GM19240 (cell line): ENCODE measurements around the gene KLHDC4.
"Not testable (repeated sequence)": the region's sequence is repeated elsewhere in the genome, so short reads cannot be mapped to it uniquely, and the experiment has no call there.

Experiments used
- DNase-seq: peaks from one replicate; pipeline ENCODE4 v3.0.0; 2011; ENCODE audit warnings: low spot score; ENCODE audit not compliant: insufficient read length

KLHDC4 gene

DNA sequence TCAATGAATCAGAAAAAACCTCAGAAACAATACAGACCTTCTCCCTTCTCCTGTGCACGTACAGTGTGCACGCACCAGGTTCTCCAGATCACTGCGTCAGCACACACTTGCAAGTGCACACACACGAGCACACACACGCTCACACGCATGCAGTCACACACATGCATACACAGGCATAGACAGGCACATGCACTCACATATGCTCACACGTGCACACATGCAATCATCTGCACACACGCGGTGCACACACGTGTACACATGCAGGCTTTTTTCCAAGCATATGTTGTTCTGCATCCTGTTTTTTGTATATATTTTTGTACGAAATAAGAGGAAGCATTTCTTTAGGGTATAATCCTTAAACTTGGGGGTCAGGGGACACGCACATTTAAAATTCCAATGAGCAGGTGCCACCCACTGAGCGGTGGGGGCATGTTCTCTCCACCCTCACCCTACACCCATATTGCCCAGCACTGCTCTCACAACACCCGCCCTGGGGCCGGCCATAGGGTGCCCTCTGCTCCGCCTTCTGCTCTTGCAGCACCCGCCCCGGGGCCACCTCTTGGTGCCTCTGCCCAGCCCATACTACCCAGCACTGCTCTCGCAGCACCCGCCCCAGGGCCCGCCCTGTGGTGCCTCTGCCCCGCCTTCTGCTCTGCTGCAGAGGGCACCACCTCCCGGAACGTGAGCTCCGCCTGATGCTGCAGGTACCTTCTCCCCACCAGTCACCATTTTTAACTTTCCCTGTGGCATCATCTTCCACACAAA lies 20.9 kb downstream of the KLHDC4 start:
- no peak for DNase-seq

DNA sequence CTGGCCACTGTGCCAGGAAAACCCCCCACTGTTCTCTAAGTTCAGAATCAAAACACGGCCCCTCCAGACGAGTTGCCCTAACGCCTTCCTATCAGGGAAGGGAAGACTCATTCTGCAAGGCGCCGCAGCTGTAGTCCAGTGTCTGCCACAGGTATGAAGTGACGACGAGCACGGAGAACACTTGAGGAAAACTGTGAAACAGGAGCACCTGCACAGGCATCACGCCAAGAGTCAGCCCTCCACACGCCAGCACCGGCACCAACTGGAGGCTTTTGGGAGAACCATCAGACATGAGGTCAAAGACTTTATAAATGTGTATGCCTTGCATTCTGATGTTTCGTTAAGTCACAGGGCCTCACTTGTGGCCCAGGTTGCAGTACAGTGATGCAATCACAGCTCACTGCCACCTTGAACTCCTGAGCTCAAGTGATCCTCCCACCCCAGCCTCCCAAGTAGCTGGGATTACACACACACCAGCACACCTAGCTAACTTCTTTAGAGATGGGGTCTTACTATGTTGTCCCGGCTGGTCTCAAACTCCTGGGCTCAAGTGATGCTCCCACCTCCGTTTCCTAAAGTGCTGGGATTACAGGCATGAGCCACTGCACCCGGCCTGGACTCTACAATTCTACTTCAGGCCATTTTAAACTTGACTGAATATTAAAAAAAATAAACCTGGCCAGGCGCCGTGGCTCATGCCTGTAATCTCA lies 22.9 kb downstream of the KLHDC4 start:
- no peak for DNase-seq

DNA sequence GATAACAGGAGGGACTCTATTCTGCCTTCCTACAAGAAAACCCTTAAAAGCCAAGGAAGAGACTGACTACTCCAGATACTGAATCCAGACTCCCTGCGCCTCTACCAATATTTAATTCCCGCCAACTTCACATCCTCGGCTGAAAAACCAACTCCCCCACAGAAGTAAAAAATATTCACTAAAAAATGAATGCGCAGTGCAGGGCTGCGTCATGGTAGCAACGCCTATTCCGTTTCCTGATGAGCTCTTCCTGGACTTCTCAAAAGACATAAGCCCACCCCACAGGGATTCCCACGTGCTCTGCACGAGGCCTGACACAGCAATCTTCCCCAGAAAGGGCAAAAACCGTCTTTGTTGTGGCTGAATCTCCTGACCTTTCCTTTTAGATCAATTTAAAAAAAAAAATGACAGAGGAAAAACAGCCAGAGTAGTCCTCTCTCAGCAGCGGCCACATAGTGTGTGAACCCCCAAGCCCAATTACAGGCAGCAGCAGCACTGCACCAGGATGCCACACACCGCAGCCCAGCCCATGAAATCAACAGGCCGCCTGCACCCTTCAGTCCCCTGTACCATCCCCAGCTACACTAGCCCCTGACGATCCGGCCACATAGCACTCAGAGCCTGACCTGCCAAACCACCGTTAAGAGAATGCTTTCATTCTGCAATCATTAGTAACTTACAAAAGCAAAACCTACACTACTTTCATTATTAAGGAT lies 23.9 kb downstream of the KLHDC4 start:
- DNase-seq, result no peak

DNA sequence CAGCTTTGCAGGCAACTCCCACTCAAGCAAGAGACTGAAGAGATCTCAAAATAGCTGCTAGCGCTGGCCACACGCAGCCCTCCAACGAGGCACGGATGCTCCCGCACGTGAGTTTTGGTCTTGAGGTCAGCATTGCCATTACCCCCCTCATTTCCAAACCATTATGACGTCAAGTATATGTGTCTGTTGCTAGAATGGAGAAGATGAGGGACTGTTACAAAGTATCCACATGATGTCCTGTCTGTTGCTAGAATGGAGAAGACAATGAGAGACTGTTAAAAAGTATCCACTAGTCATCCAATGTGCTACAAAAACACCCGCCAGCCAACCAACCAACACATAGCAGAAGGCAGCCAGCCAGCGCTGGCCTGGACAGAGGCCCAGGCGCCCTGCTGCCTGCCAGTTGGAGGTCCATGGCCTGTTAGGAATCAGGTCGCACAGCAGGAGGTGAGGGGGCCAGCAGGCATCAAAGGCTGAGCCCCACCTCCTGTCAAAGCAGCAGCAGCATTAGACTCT lies 24.8 kb downstream of the KLHDC4 start:
- no peak for DNase-seq

- DNase-seq, result no peak
These were observed 25.3 kb downstream of the KLHDC4 start for GRCh38 chr16:87740441-87740840.

DNA sequence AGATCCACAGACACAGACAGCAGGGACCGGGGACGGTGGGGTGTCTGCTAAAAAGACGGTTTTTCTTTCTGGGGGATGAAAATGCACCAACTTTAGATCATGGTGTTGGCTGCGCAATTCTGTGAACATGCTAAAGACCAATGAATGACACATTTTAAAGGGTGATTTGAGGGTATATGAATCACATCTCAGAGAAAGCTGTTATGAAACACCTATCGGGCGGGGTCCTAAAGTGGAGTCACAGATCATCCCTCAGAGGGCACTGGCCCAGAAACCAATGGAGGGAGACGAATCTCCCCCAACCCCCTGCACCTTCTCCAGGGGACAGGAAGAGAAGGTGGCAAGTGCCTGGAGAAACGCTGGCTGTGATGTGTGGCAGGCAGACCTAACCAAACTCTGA lies 26.0 kb downstream of the KLHDC4 start:
- DNase-seq, result no peak

DNA sequence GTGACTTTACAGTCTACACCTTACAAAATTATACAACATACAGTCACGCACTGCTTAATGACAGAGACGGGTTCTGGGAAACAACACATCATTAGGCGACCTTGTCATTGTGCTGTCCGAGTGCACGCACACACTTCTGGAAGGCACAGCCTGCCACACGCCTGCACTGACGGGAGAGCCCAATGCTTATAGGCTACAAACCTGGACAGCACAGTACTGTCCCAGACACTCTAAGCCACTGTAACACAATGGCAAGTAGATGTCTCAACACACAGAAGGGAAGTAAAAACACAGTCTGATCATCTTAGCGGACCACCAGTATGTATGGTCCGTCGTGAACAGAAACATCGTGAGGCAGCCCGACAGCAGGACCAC lies 29.8 kb downstream of the KLHDC4 start:
- DNase-seq, result no peak

DNA sequence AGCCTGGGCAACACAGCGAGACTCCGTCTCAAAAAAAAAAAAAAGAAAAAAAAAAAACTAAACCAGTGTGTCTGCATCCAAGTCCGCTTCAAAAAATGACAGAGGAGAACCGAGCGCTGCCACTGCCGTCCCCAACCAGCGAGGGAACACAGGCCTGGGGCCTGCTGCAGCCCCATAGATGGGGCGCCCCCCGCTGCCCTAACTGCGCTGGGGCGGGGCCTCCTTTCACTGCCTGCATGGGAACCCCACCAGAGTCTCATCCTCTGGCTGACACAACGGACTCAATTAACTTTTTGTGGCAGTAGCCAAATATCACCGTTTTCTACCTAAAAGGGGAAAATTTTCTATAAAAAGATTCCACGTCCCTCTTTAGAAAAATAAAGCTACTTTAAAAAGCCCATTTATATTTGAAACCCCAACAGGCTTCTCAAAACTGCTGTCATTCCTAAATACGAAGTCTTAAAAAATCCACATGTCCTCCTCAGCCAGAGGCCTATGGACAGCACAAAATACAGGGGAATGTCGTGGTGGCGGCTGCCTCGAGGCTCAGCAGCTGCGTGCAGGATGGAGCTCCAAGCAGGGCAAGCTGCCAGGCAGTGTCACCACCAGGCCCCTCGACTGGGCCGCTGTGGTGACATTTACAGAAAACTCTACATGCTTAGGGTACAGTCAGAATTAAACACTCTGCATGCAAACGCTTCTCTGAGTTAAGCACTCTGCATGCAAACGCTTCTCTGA lies 30.3 kb downstream of the KLHDC4 start:
- no peak for DNase-seq

GRCh38 chr16:87734644-87735043 lies 31.1 kb downstream of the KLHDC4 start:
- no peak for DNase-seq

DNA sequence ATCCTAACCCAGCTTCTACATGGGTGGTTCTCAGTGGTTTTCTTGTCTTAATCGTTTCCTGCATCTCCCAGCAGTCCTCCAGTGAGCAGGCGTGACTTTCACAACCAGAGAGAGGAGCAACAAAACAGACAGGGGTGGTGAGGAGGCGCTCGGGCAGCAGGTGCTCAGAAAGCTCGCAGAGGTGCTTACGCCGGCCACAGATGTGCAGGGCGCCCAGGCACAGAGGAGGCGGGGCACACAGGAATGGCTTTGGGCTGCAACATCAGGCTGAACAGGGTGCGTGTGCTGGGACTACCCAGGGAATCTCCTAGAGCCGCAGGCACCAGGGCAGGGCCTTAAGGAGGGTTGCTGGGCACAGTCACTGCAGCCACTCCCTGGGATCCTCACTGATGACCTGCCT lies 32.6 kb downstream of the KLHDC4 start:
- DNase-seq, result no peak

DNA sequence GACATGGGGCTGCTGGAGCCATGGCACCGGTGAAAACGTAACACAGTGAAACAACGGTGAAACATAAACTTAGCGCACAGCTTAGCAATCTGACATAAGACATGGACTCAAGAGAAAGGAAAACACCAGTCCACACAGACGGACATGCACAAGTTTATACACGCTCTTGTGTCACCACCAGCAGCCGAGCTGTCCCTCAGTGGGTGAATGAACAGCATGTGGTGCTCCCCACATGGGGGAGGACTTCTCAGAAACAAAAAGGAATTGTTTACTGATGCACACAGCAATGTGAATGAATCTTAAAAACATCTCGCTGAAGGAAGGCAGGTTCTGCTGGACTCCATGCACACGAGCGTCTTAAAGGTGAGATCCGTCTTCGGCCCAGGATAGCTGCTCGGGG lies 34.2 kb downstream of the KLHDC4 start:
- no peak for DNase-seq

DNA sequence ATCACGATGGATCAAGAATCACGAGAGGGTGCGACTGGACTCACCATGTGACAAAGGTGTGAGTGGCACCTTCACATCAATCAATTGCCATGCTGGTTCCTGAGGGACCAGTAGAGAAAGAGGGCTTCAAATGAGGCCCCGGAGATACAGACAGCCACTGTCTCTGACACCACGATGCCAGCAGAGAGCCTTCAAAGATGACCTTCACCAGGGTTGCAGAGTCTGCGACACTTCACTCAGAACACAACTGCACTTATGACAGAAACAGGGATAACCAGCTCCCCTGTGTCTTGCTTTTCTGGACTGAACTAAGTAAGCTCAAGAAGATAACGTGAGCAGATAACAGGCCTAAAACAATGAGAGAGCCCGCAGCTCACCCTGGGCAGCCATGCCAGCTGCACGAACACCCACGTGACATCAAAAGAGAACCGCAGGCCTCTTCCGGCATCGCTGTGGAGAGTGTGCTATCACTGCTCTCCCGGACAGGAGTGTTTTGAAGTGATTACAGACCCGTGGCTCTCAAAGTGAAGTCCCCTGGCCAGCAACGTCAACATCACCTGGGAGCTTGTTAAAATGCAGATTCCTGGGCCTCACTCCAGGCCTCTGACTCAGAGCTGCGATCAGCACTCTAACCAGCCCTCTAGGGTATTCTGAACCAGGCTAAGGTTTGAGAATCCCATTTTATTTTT lies 36.4 kb downstream of the KLHDC4 start:
- no peak for DNase-seq

GRCh38 chr16:87728026-87728425 lies 37.8 kb downstream of the KLHDC4 start:
- no peak for DNase-seq

DNA sequence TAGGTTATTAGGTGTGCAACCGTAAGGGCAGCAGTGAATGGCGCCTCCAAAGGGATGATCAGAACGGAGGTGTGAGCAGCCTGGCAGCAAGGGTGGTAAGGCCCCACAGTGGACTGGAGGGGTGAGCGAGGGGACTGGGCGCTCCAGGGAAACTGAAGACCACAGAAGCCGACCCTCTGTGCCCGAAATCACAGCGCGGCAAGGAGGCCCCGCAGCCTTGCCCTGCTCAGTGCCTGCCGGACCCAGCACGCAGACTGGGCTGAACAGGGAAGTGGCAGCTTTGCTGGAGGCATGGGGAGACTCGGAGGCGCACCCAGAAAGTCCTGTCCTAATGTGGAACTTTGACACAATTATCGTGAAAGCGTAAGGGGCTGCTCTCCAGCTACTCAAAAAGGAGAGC lies 38.4 kb downstream of the KLHDC4 start:
- no peak for DNase-seq

- DNase-seq, result not testable (repeated sequence)
These were observed 39.2 kb downstream of the KLHDC4 start for GRCh38 chr16:87726577-87726976.

DNA sequence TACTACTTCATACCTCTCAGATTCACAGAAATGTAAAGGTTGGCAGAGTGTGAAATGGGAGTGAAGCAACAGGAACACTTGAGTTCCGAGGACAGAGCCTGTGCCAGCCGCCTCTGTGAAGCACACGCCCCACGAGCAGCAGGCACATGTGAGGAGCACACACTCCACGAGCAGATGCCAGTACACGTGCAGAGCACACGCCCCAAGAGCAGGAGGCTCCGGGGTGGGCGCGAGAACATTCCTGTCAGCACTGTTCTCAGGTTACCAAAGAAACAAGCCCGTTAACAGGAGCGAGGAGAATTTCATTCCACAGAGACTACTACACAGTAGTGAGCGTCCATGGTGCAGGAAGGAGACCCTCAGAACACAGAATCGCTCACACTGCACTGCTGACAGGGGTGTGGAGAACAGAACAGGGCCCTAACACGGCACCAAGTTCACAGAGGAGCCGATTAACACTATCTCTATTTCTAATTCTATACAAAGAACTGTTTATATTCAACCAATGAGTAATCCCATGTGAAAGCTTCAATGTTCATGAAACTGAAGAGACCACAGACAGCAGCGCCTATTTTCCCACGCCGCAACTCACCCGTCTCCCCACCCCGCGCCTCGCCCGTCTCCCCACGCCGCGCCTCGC lies 40.1 kb downstream of the KLHDC4 start:
- DNase-seq, result no peak

- DNase-seq, result no peak
These were observed 41.1 kb downstream of the KLHDC4 start for GRCh38 chr16:87724490-87725291.

DNA sequence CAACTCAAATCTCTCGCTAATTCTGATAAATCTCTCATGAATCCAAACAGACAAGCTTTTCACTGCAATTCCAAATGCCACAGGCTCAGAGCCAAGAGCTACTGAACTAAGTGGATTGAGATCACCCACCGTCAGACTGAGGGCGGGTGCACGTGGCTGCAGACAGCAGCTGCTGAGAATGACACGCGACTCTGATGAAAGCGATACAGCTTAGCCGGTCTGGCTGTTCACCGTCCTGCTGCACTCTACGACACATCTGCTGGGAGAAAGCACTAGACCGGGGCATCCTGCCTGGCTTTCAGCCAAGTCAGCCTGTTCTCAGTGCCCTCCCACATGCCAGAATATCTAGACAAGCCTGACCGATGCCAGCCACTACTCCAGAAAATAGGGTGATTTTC lies 42.6 kb downstream of the KLHDC4 start:
- peak; percentile 47 for DNase-seq

- no peak for DNase-seq
These were observed 43.1 kb downstream of the KLHDC4 start for GRCh38 chr16:87722590-87723225.
